ENCODE measurements around the gene KCTD20. TPM values are rescaled to one million over a fixed set of nuclear protein-coding genes. Genes with fewer than 3 reads are reported as not detected.

The KCTD20 gene
- total and polyA plus RNA-seq, 10 of the 15 experiments (the other 5 are each of a cell fraction or from before 2014, with no cell fraction given), result 18.1 to 77.0 (median 50.5) TPM

DNA sequence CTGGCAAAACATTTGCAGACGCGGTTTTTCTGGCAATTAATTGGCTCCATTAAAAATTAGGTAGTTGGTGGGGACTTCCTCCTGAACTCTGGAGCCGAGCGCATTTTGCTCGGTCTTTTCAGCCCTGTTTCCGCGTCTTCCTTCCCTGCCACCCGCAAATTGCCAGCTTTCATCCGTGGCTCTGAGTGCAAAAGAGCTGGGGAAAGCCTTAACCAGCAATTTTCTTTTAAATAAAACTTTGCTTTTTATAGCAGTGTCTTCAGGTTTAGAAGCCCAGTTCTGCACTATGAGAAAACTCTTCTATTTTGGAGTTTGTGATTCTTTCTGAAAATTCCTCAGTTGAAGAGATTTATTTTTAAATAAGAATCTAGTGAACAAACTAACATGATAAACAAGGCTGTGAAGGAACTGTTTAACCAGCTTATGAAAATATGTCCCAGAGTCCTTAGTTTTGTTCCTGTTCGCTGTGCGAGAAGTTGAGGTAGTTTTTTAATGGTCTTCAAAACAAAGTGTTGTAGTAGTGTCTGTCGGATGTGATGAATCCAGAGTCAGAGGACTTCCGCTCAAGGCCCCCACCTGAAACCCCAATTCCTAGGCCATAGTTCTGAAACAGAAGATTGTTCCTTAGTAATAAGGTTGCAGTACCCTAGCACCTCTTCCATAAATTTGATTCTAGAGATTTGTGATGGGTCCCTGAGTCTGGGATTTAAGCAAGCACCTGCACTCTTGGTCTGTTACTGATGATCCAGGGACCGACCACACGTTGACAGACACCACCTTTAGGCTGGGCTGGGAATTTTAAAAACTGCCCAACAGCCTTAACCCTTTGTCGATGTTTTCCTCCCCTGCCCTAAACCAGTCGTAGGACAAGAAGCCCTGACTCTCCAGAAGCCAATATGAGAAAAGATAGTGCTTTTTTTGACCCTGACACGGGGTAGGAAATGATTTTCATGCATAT is 950 bp downstream of the KCTD20 start (continued):
- TF ChIP-seq PML (IDR thresholded peaks at IDR 0.05; ENCODE audit: low read length), result no peak

- Histone ChIP-seq H3K27ac (ENCODE audit: control insufficient read depth, insufficient read depth) (peak overlapping the region; percentile 95; the same call in 1 of the 2 replicates), H3K27me3 (replicated peaks in 1 of 2; ENCODE audit: control insufficient read depth in 2 of 2, insufficient read depth in 2 of 2, low read length in 1 of 2) (no peaks in the 10 kb centered on the region), H4K20me1 (ENCODE audit: control insufficient read depth, insufficient read depth) (no peaks in the 10 kb centered on the region), H3K9me3 (replicated peaks; ENCODE audit: control insufficient read depth, insufficient read depth, low read length) (peaks cover 4% of the 10 kb centered on the region; the same call in 2 of the 3 replicates), H3K4me3 (peak overlapping the region; percentile 86), H3K36me3 (ENCODE audit: control insufficient read depth in 2 of 2, insufficient read depth in 2 of 2, low read length in 1 of 2) (peaks cover 0 to 9% of the 10 kb centered on the region in 2 experiments; a peak in 2 of 4 replicates), H3K79me2 (ENCODE audit: control insufficient read depth, insufficient read depth, low read length) (peaks cover 62% of the 10 kb centered on the region), H2AFZ (ENCODE audit: control insufficient read depth, low read depth, low read length) (no peak overlapping the region), H3K9ac (ENCODE audit: control insufficient read depth, insufficient read depth, low read length) (peak overlapping the region; percentile 88), H3K4me2 (ENCODE audit: control insufficient read depth, insufficient read depth) (peak overlapping the region; percentile 71), H3K4me1 (ENCODE audit: control insufficient read depth, insufficient read depth, low read length) (peaks cover 7% of the 10 kb centered on the region)
- WGBS (ENCODE audit: insufficient coverage, insufficient replicate concordance, low lambda C conversion rate, missing lambda C conversion rate), result 57% methylated on average over 3 of the region's 3 CpGs
- no peak for ATAC-seq
- intact Hi-C loops (cut with micrococcal nuclease; ENCODE audit: unreplicated experiment), result loop anchor here (5.0 kb wide), 1 partner anchor 238 kb away; no protein-coding TSS in a partner anchor
- SMC1A ChIA-PET (ENCODE audit: uncharacterized antibody, unreplicated experiment), result interaction anchor here (1.4 to 3.5 kb wide), 3 partner anchors 16 to 23 kb away, joined by 3 to 14 read pairs (median 4); no protein-coding TSS in a partner anchor
- RAD21 ChIA-PET (ENCODE audit: unreplicated experiment), result interaction anchor here (1.7 to 2.5 kb wide), 2 partner anchors 21 to 86 kb away, joined by 6 to 12 read pairs; no protein-coding TSS in a partner anchor
- BruUV-seq (replicated peaks), result TSS peak; percentile 57
- no peak for FAIRE-seq
- in situ Hi-C loops (cut with MboI), result no loop called here
- POLR2A ChIA-PET, result interaction anchor here (0.7 to 1.3 kb wide), 5 partner anchors 11 to 76 kb away, joined by 3 to 7 read pairs (median 3); no protein-coding TSS in a partner anchor
- CTCF ChIA-PET, result interaction anchor here (0.8 to 1.2 kb wide), 2 partner anchors 17 to 102 kb away, joined by 3 read pairs; no protein-coding TSS in a partner anchor
- no peak for DNase-seq (ENCODE audit: low read depth, low spot score)
- TF ChIP-seq CTCF (IDR thresholded peaks at IDR 0.05 in 2 of 3, conservative IDR thresholded peaks at IDR 0.05 in 1 of 3; ENCODE audit: control insufficient read depth in 2 of 3, extremely low read depth in 1 of 3, insufficient read depth in 1 of 3, low read depth in 3 of 3, low read length in 3 of 3) (no peak), SPI1 (IDR thresholded peaks at IDR 0.05; ENCODE audit: borderline replicate concordance, insufficient read depth, low read depth, low read length) (no peak), SP1 (IDR thresholded peaks at IDR 0.05; ENCODE audit: low read depth, low read length) (no peak), ZBED1 (IDR thresholded peaks at IDR 0.05; ENCODE audit: borderline replicate concordance) (no peak), USF1 (IDR thresholded peaks at IDR 0.05; ENCODE audit: borderline replicate concordance, extremely low read length, insufficient read depth, low read depth, low read length) (no peak), MTA2 (IDR thresholded peaks at IDR 0.05; ENCODE audit: low read depth) (no peak), ESRRA (IDR thresholded peaks at IDR 0.05; ENCODE audit: low read length) (no peak)
- TF ChIP-seq, protein P1, sequence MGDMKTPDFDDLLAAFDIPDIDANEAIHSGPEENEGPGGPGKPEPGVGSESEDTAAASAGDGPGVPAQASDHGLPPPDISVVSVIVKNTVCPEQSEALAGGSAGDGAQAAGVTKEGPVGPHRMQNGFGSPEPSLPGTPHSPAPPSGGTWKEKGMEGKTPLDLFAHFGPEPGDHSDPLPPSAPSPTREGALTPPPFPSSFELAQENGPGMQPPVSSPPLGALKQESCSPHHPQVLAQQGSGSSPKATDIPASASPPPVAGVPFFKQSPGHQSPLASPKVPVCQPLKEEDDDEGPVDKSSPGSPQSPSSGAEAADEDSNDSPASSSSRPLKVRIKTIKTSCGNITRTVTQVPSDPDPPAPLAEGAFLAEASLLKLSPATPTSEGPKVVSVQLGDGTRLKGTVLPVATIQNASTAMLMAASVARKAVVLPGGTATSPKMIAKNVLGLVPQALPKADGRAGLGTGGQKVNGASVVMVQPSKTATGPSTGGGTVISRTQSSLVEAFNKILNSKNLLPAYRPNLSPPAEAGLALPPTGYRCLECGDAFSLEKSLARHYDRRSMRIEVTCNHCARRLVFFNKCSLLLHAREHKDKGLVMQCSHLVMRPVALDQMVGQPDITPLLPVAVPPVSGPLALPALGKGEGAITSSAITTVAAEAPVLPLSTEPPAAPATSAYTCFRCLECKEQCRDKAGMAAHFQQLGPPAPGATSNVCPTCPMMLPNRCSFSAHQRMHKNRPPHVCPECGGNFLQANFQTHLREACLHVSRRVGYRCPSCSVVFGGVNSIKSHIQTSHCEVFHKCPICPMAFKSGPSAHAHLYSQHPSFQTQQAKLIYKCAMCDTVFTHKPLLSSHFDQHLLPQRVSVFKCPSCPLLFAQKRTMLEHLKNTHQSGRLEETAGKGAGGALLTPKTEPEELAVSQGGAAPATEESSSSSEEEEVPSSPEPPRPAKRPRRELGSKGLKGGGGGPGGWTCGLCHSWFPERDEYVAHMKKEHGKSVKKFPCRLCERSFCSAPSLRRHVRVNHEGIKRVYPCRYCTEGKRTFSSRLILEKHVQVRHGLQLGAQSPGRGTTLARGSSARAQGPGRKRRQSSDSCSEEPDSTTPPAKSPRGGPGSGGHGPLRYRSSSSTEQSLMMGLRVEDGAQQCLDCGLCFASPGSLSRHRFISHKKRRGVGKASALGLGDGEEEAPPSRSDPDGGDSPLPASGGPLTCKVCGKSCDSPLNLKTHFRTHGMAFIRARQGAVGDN (IDR thresholded peaks at IDR 0.05), result no peak
These were observed 1.7 kb downstream of the KCTD20 start for GRCh38 chr6:36444470-36444869.
